Smooth muscle cell (in vitro differentiated cells): ENCODE data around the gene LUM. TPM values are rescaled to one million over a fixed set of nuclear protein-coding genes. Genes with fewer than 3 reads are reported as not detected.
A peak's percentile ranks its signal among the peaks of the same experiment; 100 is the strongest.

Experiments used
- DNase-seq: peaks from one replicate; lab custom pipeline; 2025; ENCODE audit not compliant: unreplicated experiment; lab: John Stamatoyannopoulos, UW
- H2AFZ ChIP-seq: fragments of 200-600 bp; sonication (generic); 2 replicates; pipeline ENCODE4 v1.6.0; 2016; ENCODE audit warnings: antibody characterized with exemption, low read depth, mild to moderate bottlenecking
- H3F3A ChIP-seq: fragments of 200-600 bp; sonication (generic); 2 replicates; pipeline ENCODE4 v1.6.0; 2017; ENCODE audit warnings: antibody characterized with exemption, low read depth
- H3K27ac ChIP-seq: fragments of 200-600 bp; sonication (generic); 2 replicates; pipeline ENCODE4 v1.5.1; 2016; ENCODE audit warnings: low read depth, mild to moderate bottlenecking
- H3K27me3 ChIP-seq: fragments of 200-600 bp; sonication (generic); 2 replicates; pipeline ENCODE4 v1.6.1; 2016; ENCODE audit warnings: low read depth, mild to moderate bottlenecking
- H3K36me3 ChIP-seq: fragments of 200-600 bp; sonication (generic); 2 replicates; pipeline ENCODE4 v1.5.1; 2016; ENCODE audit warnings: low read depth
- H3K4me1 ChIP-seq: fragments of 200-600 bp; sonication (generic); 2 replicates; pipeline ENCODE4 v1.5.1; 2016; ENCODE audit warnings: low read depth
- H3K4me2 ChIP-seq: fragments of 200-600 bp; sonication (generic); 2 replicates; pipeline ENCODE4 v1.6.0; 2016; ENCODE audit warnings: mild to moderate bottlenecking
- H3K4me3 ChIP-seq: fragments of 200-600 bp; sonication (generic); 2 replicates; pipeline ENCODE4 v1.5.1; 2016; ENCODE audit warnings: mild to moderate bottlenecking
- H3K79me2 ChIP-seq: fragments of 200-600 bp; sonication (generic); 2 replicates; pipeline ENCODE4 v1.6.0; 2016; ENCODE audit warnings: low read depth, mild to moderate bottlenecking
- H3K9ac ChIP-seq: fragments of 200-600 bp; sonication (generic); 2 replicates; pipeline ENCODE4 v1.6.0; 2016; ENCODE audit warnings: low read depth
- H3K9me3 ChIP-seq: fragments of 200-600 bp; sonication (generic); replicated peaks from 2 replicates; pipeline ENCODE4 v1.5.1; 2016; ENCODE audit warnings: low read depth
- H4K20me1 ChIP-seq: fragments of 200-600 bp; sonication (generic); 2 replicates; pipeline ENCODE4 v1.6.0; 2016; ENCODE audit warnings: low read depth
- WGBS: methylation state at CpG from one replicate; pipeline ENCODE4 v1.1.7; 2016; ENCODE audit warnings: low lambda C conversion rate; 5-methylcytosine and 5-hydroxymethylcytosine counted together
- polyA plus RNA-seq: library from polyadenylated mRNA; unstranded; fragments of >200 nt; fragmentation: Nextera tagmentation; extraction: Ambion mirVana; gene quantifications from 2 replicates; pipeline ENCODE4 v1.2.1, GENCODE V29; 2016
- total RNA-seq: library from RNA; depleted of rRNA; stranded (reverse); fragments of >200 nt; gene quantifications from 2 replicates; pipeline ENCODE4 v1.2.3, GENCODE V29; 2014
- TF ChIP-seq, protein P1 (sequence below): fragments of 200-600 bp; sonication (generic); IDR thresholded peaks from 2 replicates; pipeline ENCODE4 v1.5.1; 2017; ENCODE audit warnings: borderline replicate concordance, mild to moderate bottlenecking, antibody characterized with exemption; ENCODE audit not compliant: insufficient read depth, poor library complexity, severe bottlenecking

Gene LUM
- total and polyA plus RNA-seq, 2 experiments from 2014 or later, result 5,541 to 7,849 TPM

DNA sequence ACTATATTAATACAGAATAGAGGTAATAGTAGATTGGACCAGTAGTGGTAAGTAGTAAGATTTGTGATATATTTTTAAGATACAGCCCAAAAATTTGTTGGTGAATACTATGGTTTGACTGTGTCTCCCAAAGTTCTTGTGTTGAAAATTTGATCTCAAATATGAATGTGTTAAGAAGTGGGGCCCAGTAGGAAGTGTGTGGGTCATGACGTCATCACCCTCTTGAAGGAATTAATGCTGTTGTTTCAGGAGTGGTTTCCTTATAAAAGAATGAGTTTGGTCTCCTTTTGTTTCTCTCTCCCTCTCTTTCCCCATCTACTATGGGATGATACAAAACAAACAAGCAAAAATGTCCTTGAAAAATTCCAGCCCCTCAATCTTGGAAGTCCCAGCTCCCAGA is 16.3 kb downstream of the LUM start:
- Histone ChIP-seq H3K9me3 (peaks cover 2% of the 10 kb centered on the region), H3F3A (peaks cover 20% of the 10 kb centered on the region), H3K4me2 (peak overlapping the region; percentile 80), H3K27me3 (no peaks in the 10 kb centered on the region), H2AFZ (no peak overlapping the region), H3K4me3 (no peak overlapping the region), H3K9ac (no peak overlapping the region), H4K20me1 (no peaks in the 10 kb centered on the region), H3K4me1 (peaks cover 20% of the 10 kb centered on the region), H3K36me3 (no peaks in the 10 kb centered on the region), H3K27ac (peak overlapping the region; percentile 37), H3K79me2 (no peaks in the 10 kb centered on the region)
- WGBS, result 71% methylated on average over 1 of the region's 1 CpG
- TF ChIP-seq, protein P1, sequence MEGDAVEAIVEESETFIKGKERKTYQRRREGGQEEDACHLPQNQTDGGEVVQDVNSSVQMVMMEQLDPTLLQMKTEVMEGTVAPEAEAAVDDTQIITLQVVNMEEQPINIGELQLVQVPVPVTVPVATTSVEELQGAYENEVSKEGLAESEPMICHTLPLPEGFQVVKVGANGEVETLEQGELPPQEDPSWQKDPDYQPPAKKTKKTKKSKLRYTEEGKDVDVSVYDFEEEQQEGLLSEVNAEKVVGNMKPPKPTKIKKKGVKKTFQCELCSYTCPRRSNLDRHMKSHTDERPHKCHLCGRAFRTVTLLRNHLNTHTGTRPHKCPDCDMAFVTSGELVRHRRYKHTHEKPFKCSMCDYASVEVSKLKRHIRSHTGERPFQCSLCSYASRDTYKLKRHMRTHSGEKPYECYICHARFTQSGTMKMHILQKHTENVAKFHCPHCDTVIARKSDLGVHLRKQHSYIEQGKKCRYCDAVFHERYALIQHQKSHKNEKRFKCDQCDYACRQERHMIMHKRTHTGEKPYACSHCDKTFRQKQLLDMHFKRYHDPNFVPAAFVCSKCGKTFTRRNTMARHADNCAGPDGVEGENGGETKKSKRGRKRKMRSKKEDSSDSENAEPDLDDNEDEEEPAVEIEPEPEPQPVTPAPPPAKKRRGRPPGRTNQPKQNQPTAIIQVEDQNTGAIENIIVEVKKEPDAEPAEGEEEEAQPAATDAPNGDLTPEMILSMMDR, result no peak
- no peak for DNase-seq

DNA sequence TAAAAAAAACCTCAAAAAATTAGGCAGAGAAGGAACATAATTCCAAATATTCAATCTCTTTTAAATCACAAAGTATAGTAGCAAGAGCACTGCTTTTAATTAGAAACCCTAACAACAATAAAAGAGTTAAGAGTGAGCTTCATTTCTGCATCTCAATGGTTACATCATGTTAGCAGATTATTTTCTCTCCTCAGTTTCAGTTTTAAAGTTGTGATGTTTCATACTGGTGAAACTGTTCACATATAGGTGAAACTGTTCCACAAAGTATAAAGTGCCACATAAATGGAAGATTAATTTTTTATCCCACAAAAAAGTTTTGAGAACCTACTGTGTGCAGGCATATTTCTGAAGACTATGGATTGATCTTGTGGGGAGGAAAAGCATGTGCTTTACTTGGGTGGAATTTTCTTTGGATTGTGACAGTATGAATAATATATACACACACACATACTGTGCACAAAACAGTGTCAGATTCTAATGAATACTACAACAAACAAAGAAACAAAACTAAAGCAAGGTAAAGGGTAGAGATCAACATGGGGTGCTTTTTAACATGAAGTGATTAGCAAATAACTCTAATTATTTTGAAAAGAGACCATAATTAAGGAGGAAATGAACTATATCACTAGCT is 17.1 kb downstream of the LUM start:
- Histone ChIP-seq H3K9me3 (peaks cover 9% of the 10 kb centered on the region), H4K20me1 (no peaks in the 10 kb centered on the region), H3K4me3 (peak overlapping the region; percentile 23), H3K4me2 (peak overlapping the region; percentile 80), H3F3A (peaks cover 13% of the 10 kb centered on the region), H3K36me3 (no peaks in the 10 kb centered on the region), H3K27me3 (no peaks in the 10 kb centered on the region), H3K4me1 (peaks cover 12% of the 10 kb centered on the region), H3K79me2 (no peaks in the 10 kb centered on the region), H3K9ac (no peak overlapping the region), H3K27ac (peak overlapping the region; percentile 37), H2AFZ (peak overlapping the region; percentile 34)
- TF ChIP-seq, protein P1, result no peak
- DNase-seq, result no peak

DNA sequence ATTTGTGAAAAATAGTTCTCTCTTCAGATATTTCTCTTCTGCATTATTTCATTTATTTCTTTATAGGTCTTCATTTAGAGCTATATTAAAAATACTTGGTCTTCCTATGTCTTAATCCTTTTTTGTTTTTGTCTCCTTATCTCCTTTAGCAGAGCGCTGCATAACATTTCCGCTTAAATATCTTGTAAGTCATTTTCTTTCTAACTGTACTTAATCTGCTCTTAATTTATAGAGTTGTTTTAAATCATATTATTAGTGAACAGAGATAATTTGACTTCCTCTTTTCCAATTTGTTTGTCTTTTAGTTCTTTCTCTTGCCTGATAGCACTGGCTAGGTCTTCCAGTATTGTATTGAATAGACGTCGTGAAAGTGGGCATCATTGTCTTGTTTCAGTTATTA is 18.0 kb downstream of the LUM start:
- peaks cover 10% of the 10 kb centered on the region for H3F3A ChIP-seq
- H3K9me3 ChIP-seq, result peaks cover 16% of the 10 kb centered on the region
- 88% methylated on average over 4 of the region's 4 CpGs for WGBS
- H3K4me2 ChIP-seq, result peak overlapping the region; percentile 80
- TF ChIP-seq, protein P1, result no peak
- DNase-seq, result no peak
- H3K27me3 ChIP-seq, result no peaks in the 10 kb centered on the region
- no peaks in the 10 kb centered on the region for H3K36me3 ChIP-seq
- no peaks in the 10 kb centered on the region for H4K20me1 ChIP-seq
- peak overlapping the region; percentile 37 for H3K27ac ChIP-seq
- H3K4me1 ChIP-seq, result peaks cover 7% of the 10 kb centered on the region
- no peaks in the 10 kb centered on the region for H3K79me2 ChIP-seq
- no peak overlapping the region for H3K4me3 ChIP-seq
- no peak overlapping the region for H3K9ac ChIP-seq
- peak overlapping the region; percentile 34 for H2AFZ ChIP-seq
